WI38 (cell line): ENCODE results near the gene ARMH1.
"Not testable (repeated sequence)": the region's sequence is repeated elsewhere in the genome, so short reads cannot be mapped to it uniquely, and the experiment has no call there.

ENCODE experiments used
- H3K4me3 ChIP-seq: 2 replicates; pipeline ENCODE4 v1.5.1; 2011; ENCODE audit warnings: low read depth, mild to moderate bottlenecking, control low read depth, low read length
- CTCF ChIP-seq: IDR thresholded peaks from 2 replicates; pipeline ENCODE4 v1.5.1; 2012; ENCODE audit warnings: low read depth, mild to moderate bottlenecking, control low read depth, low read length

The ARMH1 gene

GRCh38 chr1:44698138-44698537 is 23.6 kb downstream of the ARMH1 start:
- TF ChIP-seq CTCF: no peak
- no peak overlapping the region for H3K4me3 ChIP-seq

- not testable (repeated sequence) for H3K4me3 ChIP-seq
These were observed 24.9 kb downstream of the ARMH1 start for GRCh38 chr1:44699375-44699774.

GRCh38 chr1:44700573-44700972 is 26.1 kb downstream of the ARMH1 start:
- TF ChIP-seq CTCF: no peak
- H3K4me3 ChIP-seq: no peak overlapping the region

GRCh38 chr1:44701141-44701573 is 26.6 kb downstream of the ARMH1 start:
- no peak for TF ChIP-seq CTCF
- H3K4me3 ChIP-seq: no peak overlapping the region

GRCh38 chr1:44705470-44705869 is 31.0 kb downstream of the ARMH1 start:
- H3K4me3 ChIP-seq: no peak overlapping the region
- TF ChIP-seq CTCF: no peak

GRCh38 chr1:44705938-44706337 is 31.4 kb downstream of the ARMH1 start:
- no peak for TF ChIP-seq CTCF
- no peak overlapping the region for H3K4me3 ChIP-seq

- no peak for TF ChIP-seq CTCF
- no peak overlapping the region for H3K4me3 ChIP-seq
These were observed 32.8 kb downstream of the ARMH1 start for GRCh38 chr1:44707112-44707881.
